ENCODE data around the gene SBF2. TPM values are rescaled to one million over a fixed set of nuclear protein-coding genes. Genes with fewer than 3 reads are reported as not detected.
A peak's percentile ranks its signal among the peaks of the same experiment; 100 is the strongest.

SBF2 gene
- polyA plus RNA-seq, 1 donor from 2014 or later = 53.4 TPM

DNA sequence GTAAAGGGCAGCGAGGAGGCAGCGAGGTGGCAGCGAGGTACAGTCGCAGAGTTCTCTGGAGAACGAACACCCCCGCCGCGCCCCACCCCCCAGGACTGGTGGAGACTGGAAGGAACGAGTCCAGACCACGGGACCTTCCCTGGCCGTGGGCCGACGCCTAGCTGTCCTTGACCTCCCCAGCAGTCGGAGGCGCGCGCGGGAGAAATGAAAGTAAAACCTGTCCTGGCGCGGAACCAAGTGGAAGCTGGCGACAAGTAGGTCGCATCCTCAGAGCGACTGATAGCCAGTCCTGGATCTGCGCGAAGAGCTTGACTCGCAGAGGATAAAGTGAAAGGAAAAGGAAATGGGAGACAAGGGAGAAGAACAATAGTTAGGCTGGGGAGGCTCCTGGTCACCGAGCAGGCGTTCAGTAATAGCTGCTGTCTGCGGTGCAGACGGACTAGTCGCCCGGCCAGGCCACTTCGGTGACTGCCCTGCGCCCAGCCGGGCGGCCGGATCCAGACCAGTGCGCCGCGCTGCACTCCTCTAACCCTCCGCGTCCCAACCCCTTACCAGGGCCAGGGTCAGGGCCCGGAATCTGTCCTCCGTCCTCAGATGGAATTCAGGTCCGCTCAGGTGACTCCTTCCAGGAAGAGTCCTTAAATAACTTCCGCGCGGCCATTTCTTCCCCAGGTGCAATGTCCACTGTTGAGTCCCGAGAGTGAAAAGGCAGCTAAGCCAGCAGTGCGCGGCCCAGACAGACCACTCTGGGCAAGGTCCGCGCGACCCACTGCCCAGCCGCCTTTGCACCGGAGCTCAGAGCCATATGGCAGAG lies 8.9 kb upstream of the SBF2 start:
- Histone ChIP-seq H3K9me3 (ENCODE audit: low read length) (no peaks in the 10 kb centered on the region), H3K27me3 (ENCODE audit: insufficient read depth, low read depth, low read length) (peaks cover 76% of the 10 kb centered on the region), H3K9me2 (ENCODE audit: insufficient read depth, low read length) (no peaks in the 10 kb centered on the region), H2AFZ (ENCODE audit: low read depth, low read length) (no peak overlapping the region), H3F3A (ENCODE audit: insufficient read depth, low read length, poor library complexity, severe bottlenecking) (no peaks in the 10 kb centered on the region), H3K79me2 (replicated peaks; ENCODE audit: insufficient read depth, low read length) (no peaks in the 10 kb centered on the region), H3K27ac (ENCODE audit: low read length) (no peak overlapping the region), H3K4me3 (ENCODE audit: low read length) (peak overlapping the region; percentile 64), H4K20me1 (ENCODE audit: insufficient read depth) (no peaks in the 10 kb centered on the region), H3K9ac (ENCODE audit: low read length) (no peak overlapping the region), H3K4me2 (ENCODE audit: low read length) (peak overlapping the region; percentile 46), H3K36me3 (ENCODE audit: insufficient read depth, low read length) (no peaks in the 10 kb centered on the region)
- TF ChIP-seq TAF1 (IDR thresholded peaks at IDR 0.05; ENCODE audit: low read depth) (no peak), MXI1 (conservative IDR thresholded peaks at IDR 0.05; ENCODE audit: poor library complexity, severe bottlenecking) (no peak), EZH2 (IDR thresholded peaks at IDR 0.05; ENCODE audit: borderline replicate concordance, insufficient read depth, low read length, poor library complexity, severe bottlenecking) (no peak), RAD21 (conservative IDR thresholded peaks at IDR 0.05) (no peak)

DNA sequence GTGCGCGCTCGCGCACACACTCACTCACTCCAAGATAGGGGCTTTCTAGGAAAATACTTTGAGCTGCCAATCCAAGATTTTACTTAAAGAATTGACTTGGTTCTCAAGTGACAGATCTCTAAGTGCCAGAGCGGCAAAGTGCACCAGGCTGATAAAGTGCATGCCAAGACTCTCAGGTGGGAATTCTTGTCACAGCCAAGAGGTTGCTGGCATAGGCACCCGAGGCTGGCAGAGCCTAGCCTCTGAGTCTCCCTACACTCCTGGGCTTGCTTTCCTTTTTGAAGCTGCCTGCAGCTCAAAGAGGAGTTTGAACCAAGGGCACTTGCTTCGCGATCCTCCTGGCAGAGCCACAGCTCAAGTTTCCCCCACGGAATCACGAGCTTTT lies 8.3 kb upstream of the SBF2 start:
- Histone ChIP-seq H3F3A (ENCODE audit: insufficient read depth, low read length, poor library complexity, severe bottlenecking) (no peaks in the 10 kb centered on the region), H3K79me2 (replicated peaks; ENCODE audit: insufficient read depth, low read length) (no peaks in the 10 kb centered on the region), H3K9ac (ENCODE audit: low read length) (no peak overlapping the region), H3K36me3 (ENCODE audit: insufficient read depth, low read length) (no peaks in the 10 kb centered on the region), H4K20me1 (ENCODE audit: insufficient read depth) (no peaks in the 10 kb centered on the region), H3K4me2 (ENCODE audit: low read length) (peak overlapping the region; percentile 46), H3K27me3 (ENCODE audit: insufficient read depth, low read depth, low read length) (peaks cover 70% of the 10 kb centered on the region), H3K9me3 (ENCODE audit: low read length) (no peaks in the 10 kb centered on the region), H3K27ac (ENCODE audit: low read length) (no peak overlapping the region), H3K4me3 (ENCODE audit: low read length) (peak overlapping the region; percentile 64), H3K9me2 (ENCODE audit: insufficient read depth, low read length) (no peaks in the 10 kb centered on the region), H2AFZ (ENCODE audit: low read depth, low read length) (no peak overlapping the region)
- TF ChIP-seq TAF1 (IDR thresholded peaks at IDR 0.05; ENCODE audit: low read depth) (no peak), POLR2AphosphoS5 (IDR thresholded peaks at IDR 0.05) (no peak)

DNA sequence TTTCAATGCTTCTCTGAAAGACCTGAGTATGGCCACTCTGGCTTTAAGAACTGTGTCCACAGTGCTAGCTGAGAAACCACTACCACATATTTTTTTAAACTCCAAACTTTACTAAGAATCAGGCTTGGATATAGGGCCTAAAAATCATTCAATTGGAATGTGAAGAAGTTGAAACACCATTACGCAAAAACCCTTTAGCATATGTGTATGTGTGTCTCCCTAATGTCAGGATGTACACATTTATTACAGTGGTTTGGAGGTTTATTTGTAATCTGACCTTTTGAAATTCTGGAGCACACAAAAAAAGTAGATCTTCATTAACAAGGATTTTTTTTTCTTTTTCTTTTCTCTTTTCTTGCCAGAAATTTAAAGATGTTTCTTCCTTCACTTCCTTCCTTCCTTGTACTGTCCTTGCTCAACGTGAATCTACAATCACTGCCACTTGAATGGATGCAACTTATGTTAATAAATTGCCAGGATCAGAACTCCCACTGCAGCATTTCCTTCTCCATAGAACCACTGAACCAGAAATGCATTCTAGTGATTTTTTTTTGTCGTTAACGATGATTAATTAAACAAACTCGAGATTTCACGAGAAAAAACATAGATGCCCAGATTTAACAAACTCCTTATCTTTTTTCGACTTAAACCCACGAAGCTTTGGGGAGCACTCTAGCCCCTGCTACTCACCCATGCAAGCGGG lies 7.8 kb upstream of the SBF2 start:
- no peak overlapping the region for H3K27ac ChIP-seq (ENCODE audit: low read length)
- H3K9ac ChIP-seq (ENCODE audit: low read length) = no peak overlapping the region
- TF ChIP-seq EP300 (conservative IDR thresholded peaks at IDR 0.05; ENCODE audit: poor library complexity, severe bottlenecking) (no peak), MXI1 (conservative IDR thresholded peaks at IDR 0.05; ENCODE audit: poor library complexity, severe bottlenecking) (no peak), SMC3 (conservative IDR thresholded peaks at IDR 0.05; ENCODE audit: poor library complexity) (no peak), POLR2AphosphoS5 (IDR thresholded peaks at IDR 0.05) (peak; percentile 5)
- H3K79me2 ChIP-seq (replicated peaks; ENCODE audit: insufficient read depth, low read length) = no peaks in the 10 kb centered on the region
- H3K4me2 ChIP-seq (ENCODE audit: low read length) = peak overlapping the region; percentile 46
- peak overlapping the region; percentile 64 for H3K4me3 ChIP-seq (ENCODE audit: low read length)
- no peaks in the 10 kb centered on the region for H3K36me3 ChIP-seq (ENCODE audit: insufficient read depth, low read length)
- H4K20me1 ChIP-seq (ENCODE audit: insufficient read depth) = no peaks in the 10 kb centered on the region
- H3K9me2 ChIP-seq (ENCODE audit: insufficient read depth, low read length) = no peaks in the 10 kb centered on the region
- H2AFZ ChIP-seq (ENCODE audit: low read depth, low read length) = no peak overlapping the region
- no peaks in the 10 kb centered on the region for H3K9me3 ChIP-seq (ENCODE audit: low read length)
- H3F3A ChIP-seq (ENCODE audit: insufficient read depth, low read length, poor library complexity, severe bottlenecking) = no peaks in the 10 kb centered on the region
- H3K27me3 ChIP-seq (ENCODE audit: insufficient read depth, low read depth, low read length) = peaks cover 65% of the 10 kb centered on the region

DNA sequence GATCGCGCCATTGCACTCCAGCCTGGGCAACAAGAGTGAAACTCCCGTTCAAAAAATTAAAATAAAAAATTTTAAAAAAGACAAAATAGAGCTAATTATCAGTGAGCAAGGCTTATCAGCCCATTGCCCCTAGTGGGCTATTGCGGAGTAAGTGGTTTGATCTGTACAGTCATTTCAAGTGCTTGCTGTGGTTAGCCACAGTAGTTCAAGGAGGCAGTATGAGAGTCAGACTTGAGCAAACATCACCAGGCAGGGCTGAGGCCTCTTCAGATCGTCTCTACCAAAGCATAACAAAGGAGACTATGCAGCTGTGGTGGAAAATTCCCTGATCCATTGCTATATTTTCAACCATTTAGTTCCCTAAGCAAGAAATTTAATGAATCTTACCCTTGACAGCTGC lies 4.3 kb upstream of the SBF2 start:
- no peak overlapping the region for H3K27ac ChIP-seq (ENCODE audit: low read length)
- no peaks in the 10 kb centered on the region for H4K20me1 ChIP-seq (ENCODE audit: insufficient read depth)
- H3K9ac ChIP-seq (ENCODE audit: low read length) = no peak overlapping the region
- no peak for TF ChIP-seq MXI1 (conservative IDR thresholded peaks at IDR 0.05; ENCODE audit: poor library complexity, severe bottlenecking)
- TF ChIP-seq SMC3 (conservative IDR thresholded peaks at IDR 0.05; ENCODE audit: poor library complexity) = no peak
- no peak for TF ChIP-seq TAF1 (IDR thresholded peaks at IDR 0.05; ENCODE audit: low read depth)
- TF ChIP-seq, protein P1, sequence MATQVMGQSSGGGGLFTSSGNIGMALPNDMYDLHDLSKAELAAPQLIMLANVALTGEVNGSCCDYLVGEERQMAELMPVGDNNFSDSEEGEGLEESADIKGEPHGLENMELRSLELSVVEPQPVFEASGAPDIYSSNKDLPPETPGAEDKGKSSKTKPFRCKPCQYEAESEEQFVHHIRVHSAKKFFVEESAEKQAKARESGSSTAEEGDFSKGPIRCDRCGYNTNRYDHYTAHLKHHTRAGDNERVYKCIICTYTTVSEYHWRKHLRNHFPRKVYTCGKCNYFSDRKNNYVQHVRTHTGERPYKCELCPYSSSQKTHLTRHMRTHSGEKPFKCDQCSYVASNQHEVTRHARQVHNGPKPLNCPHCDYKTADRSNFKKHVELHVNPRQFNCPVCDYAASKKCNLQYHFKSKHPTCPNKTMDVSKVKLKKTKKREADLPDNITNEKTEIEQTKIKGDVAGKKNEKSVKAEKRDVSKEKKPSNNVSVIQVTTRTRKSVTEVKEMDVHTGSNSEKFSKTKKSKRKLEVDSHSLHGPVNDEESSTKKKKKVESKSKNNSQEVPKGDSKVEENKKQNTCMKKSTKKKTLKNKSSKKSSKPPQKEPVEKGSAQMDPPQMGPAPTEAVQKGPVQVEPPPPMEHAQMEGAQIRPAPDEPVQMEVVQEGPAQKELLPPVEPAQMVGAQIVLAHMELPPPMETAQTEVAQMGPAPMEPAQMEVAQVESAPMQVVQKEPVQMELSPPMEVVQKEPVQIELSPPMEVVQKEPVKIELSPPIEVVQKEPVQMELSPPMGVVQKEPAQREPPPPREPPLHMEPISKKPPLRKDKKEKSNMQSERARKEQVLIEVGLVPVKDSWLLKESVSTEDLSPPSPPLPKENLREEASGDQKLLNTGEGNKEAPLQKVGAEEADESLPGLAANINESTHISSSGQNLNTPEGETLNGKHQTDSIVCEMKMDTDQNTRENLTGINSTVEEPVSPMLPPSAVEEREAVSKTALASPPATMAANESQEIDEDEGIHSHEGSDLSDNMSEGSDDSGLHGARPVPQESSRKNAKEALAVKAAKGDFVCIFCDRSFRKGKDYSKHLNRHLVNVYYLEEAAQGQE (IDR thresholded peaks at IDR 0.05; ENCODE audit: borderline replicate concordance) = no peak
- no peak for TF ChIP-seq EZH2 (IDR thresholded peaks at IDR 0.05; ENCODE audit: borderline replicate concordance, insufficient read depth, low read length, poor library complexity, severe bottlenecking)
- no peak for TF ChIP-seq EP300 (conservative IDR thresholded peaks at IDR 0.05; ENCODE audit: poor library complexity, severe bottlenecking)
- TF ChIP-seq, protein P2, sequence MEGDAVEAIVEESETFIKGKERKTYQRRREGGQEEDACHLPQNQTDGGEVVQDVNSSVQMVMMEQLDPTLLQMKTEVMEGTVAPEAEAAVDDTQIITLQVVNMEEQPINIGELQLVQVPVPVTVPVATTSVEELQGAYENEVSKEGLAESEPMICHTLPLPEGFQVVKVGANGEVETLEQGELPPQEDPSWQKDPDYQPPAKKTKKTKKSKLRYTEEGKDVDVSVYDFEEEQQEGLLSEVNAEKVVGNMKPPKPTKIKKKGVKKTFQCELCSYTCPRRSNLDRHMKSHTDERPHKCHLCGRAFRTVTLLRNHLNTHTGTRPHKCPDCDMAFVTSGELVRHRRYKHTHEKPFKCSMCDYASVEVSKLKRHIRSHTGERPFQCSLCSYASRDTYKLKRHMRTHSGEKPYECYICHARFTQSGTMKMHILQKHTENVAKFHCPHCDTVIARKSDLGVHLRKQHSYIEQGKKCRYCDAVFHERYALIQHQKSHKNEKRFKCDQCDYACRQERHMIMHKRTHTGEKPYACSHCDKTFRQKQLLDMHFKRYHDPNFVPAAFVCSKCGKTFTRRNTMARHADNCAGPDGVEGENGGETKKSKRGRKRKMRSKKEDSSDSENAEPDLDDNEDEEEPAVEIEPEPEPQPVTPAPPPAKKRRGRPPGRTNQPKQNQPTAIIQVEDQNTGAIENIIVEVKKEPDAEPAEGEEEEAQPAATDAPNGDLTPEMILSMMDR (IDR thresholded peaks at IDR 0.05; ENCODE audit: poor library complexity, severe bottlenecking) = no peak
- no peak for TF ChIP-seq RAD21 (conservative IDR thresholded peaks at IDR 0.05)
- TF ChIP-seq POLR2AphosphoS5 (IDR thresholded peaks at IDR 0.05) = no peak
- H3K27me3 ChIP-seq (ENCODE audit: insufficient read depth, low read depth, low read length) = peaks cover 42% of the 10 kb centered on the region
- H3K9me2 ChIP-seq (ENCODE audit: insufficient read depth, low read length) = no peaks in the 10 kb centered on the region
- no peaks in the 10 kb centered on the region for H3K36me3 ChIP-seq (ENCODE audit: insufficient read depth, low read length)
- H2AFZ ChIP-seq (ENCODE audit: low read depth, low read length) = no peak overlapping the region
- no peaks in the 10 kb centered on the region for H3K9me3 ChIP-seq (ENCODE audit: low read length)
- no peak overlapping the region for H3K4me3 ChIP-seq (ENCODE audit: low read length)
- H3F3A ChIP-seq (ENCODE audit: insufficient read depth, low read length, poor library complexity, severe bottlenecking) = no peaks in the 10 kb centered on the region
- H3K4me2 ChIP-seq (ENCODE audit: low read length) = no peak overlapping the region
- H3K79me2 ChIP-seq (replicated peaks; ENCODE audit: insufficient read depth, low read length) = peaks cover 3% of the 10 kb centered on the region
